IPS DF 19.7 (cell line): ENCODE results near the gene USP7.
"Not testable (repeated sequence)": the region's sequence is repeated elsewhere in the genome, so short reads cannot be mapped to it uniquely, and the experiment has no call there.

ENCODE experiments used
- DNase-seq: peaks from one replicate; pipeline ENCODE4 v3.0.0-alpha.2; 2013; ENCODE audit warnings: low read depth, low spot score

The USP7 gene

GRCh38 chr16:8972843-8973586, 9.3 kb upstream of the USP7 start:
- DNase-seq = no peak

GRCh38 chr16:8971416-8971815, 7.7 kb upstream of the USP7 start:
- DNase-seq = no peak

GRCh38 chr16:8969202-8969897, 5.6 kb upstream of the USP7 start:
- DNase-seq = not testable (repeated sequence)

GRCh38 chr16:8968054-8968453, 4.3 kb upstream of the USP7 start:
- not testable (repeated sequence) for DNase-seq

DNA sequence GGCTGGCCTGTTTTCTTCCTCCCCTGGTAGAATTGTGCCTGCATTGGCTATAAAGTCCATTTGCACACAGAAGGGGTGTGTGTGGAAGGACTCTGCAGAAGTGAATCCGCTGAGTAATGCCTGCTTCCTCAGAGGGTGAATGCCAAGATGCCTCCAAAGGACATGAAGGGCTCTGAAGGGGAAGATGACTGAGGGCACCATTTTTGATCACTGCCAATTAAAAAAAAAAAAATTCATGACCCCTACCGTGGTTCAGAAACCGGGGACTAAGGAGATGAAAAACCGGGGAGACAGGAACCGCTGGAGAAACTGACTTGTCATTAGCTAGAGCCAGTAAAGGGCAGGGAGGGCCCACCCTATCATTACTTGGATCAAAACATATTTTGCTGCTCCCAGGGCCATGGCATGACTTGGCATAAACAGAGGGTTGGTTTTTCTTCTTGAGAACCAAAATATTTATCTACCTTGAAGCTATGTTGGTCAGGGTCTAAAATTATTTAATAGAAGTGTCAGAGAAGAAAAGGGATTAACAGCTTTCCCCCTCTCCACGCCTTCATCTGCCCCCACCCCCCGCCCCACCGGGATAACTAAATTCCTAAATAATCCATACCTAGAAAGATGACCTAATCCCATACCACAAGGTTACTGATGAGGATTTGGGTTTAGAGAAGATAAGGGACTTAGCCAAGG, 3.6 kb upstream of the USP7 start:
- no peak for DNase-seq

GRCh38 chr16:8966817-8967131, 3.1 kb upstream of the USP7 start:
- DNase-seq = no peak

DNA sequence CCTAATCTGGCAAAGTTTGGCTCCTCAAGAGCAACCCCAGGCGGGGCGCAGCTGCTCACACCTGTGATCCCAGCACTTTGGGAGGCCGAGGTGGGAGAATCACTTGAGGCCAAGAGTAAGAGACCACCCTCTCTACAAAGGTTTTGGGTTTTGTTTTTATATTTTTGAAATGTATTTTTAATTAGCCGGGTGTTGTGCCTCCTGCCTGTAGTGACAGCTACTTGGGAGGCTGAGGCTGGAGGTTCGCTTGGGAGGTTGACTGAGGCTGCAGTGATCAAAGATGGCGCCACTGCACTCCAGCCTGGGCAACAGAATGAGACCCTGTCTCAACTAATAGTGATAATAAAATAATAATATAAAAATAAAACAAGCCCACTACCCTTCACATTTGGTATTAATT, 756 bp upstream of the USP7 start:
- DNase-seq = no peak

DNA sequence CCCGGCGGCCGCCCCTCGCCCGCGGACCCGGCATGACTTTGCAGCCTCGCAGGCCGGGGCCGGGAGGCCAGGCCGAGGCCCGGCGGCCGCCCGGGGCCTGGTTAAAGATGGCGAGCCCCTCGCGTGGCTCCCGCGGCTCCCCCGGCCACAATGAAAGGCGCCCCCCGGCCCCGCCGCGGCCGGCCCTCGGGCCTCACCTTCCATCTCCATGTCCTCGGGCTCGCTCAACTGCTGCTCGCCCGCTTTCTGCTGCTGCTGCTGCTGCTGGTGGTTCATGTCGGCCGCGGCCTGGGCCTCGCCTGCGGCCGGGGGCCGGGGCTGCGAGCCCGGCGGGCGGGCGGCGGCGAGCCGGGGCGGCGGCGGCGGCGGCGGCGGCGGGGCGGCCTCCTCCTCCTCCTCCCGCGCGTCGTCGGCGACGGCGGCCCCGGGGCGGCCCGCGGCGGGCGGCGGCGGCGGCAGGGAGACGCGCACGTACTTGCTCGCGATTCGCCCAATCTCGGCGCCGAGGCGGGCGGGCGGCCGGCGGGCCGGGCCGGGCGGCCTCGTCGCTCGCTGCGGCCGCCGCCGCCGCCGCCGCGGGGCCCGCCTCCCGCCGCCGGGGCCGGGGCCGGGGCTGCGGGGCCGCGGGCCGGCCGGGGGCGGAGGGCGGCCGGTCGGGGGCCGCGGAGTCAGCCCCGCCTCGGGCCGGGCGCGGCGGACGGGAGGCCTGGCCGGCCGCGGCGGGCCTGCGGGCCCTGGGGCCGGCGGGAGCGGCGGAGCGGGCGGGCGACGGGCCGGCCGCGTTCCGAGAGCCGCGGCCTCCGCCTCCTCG, 491 bp downstream of the USP7 start:
- no peak for DNase-seq

DNA sequence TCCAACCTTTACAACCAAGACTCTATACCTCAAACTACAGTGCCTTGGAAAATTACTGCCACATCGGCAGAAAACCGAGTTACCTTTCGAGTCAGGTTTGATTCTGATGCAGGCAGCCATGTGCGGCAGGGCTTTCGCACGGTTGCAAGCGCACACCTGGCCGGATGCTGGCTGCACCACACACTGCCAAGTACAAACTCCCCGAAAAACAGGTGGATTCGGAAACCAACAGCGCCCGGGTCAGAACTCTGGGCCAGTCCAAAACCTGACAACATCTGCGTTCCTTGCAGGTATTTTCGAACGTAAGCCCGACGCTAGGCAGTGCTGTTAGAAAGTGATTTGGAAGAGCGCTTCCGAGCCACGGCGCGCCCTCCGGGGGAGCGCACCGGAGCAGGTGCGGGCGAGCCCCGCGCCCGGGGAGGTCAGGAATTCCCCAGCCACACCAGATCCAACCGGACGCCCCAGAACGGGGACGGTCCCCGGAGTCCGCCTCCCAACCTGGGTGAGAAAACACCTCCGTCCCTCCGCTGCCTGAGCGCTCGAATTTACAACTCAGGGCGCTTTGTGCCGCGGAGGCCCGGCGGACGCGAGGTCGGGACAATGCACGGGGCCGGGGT, 1.2 kb downstream of the USP7 start:
- DNase-seq = no peak

GRCh38 chr16:8961811-8962390, 1.8 kb downstream of the USP7 start:
- no peak for DNase-seq

- DNase-seq = no peak
These were observed 3.0 kb downstream of the USP7 start for GRCh38 chr16:8960788-8961109.

DNA sequence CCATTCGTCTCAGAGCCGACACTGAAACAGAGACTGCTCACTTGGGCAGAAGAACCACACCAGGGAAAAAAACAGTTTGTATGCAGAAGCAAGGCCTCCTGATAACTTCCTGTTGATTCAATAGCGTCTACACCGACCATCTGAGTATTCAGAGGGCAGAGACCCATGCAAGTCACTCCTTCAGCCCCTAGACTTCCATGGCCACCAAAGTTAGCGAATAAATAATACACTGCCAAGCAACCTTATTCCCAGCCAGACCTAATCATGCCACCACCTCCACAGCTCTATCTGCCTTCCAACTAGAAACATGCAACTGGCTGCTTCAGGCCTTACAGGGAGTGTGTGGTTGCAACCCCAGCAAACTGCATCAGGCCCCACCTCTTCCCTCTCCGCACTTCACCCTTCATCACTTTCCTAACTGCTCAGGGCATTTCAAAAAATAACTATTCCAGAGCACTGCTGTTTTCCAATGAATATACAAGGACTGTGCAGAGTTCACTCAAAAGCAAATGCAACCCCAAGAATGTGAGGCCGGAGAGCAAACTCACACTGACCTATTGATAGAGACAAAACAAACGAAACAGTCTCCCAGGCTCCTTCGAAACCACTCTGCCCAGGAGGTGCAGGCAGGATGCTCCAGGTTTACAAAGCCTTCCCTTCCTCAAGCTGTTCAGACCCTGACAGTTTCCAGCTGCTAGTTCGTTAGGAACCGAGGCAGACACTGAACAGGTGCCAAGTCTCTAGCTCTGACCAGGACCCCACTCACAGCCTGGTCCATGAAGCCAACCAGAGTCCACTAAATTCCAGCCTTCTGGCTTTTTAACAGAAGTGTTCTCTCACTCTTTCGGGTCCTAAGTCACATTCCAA, 3.6 kb downstream of the USP7 start:
- no peak for DNase-seq

GRCh38 chr16:8958344-8959167, 5.2 kb downstream of the USP7 start:
- no peak for DNase-seq

GRCh38 chr16:8957509-8958157, 6.1 kb downstream of the USP7 start:
- DNase-seq = no peak

DNA sequence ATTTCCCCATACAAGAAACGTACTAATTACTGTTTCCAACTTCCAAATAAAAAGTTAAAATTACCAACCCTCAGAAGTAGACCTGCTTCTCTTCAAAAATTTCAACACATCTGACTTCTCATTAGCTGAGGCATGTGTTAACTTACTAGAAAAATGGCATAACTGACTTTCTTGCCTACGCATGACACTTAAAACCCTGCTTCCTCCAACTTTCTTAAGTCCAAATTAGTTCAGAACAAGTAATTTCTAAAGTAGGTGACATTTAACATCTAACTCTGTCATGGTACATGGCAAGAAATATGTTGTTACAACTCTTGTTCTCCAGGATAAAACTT, 6.7 kb downstream of the USP7 start:
- DNase-seq = no peak

GRCh38 chr16:8956265-8957062, 7.2 kb downstream of the USP7 start:
- no peak for DNase-seq

GRCh38 chr16:8955828-8956227, 7.9 kb downstream of the USP7 start:
- DNase-seq = no peak

DNA sequence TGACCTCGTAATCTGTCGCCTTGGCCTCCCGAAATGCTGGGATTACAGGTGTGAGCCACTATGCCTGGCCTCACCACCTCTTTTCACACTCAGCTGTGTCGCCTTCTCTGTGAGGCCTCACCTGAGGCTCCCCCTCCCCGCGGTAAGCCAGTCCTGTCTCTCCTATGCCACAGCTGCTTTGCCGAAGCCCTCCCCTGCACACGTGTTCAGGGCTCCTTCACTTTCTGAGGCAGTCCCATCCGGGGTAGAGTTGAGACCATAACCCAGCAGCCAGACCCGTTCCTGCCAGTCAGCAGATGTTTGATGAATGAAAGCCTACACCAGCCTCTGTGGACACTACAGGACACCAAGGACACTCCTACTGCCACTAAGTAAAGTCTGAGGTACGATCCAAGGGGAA, 10.6 kb downstream of the USP7 start:
- DNase-seq = no peak
